Activated CD8-positive, alpha-beta memory T cell treated with anti-CD3 and anti-CD28 coated beads, Interleukin-2, amount 50 U/mL, for 1 hour (primary cell): ENCODE measurements around the gene POFUT2.
"Not testable (repeated sequence)": the region's sequence is repeated elsewhere in the genome, so short reads cannot be mapped to it uniquely, and the experiment has no call there.

ENCODE experiments used
- DNase-seq: peaks from one replicate; pipeline ENCODE4 v3.0.0-alpha.2; 2020; ENCODE audit errors: extremely low read depth

The POFUT2 gene

DNA sequence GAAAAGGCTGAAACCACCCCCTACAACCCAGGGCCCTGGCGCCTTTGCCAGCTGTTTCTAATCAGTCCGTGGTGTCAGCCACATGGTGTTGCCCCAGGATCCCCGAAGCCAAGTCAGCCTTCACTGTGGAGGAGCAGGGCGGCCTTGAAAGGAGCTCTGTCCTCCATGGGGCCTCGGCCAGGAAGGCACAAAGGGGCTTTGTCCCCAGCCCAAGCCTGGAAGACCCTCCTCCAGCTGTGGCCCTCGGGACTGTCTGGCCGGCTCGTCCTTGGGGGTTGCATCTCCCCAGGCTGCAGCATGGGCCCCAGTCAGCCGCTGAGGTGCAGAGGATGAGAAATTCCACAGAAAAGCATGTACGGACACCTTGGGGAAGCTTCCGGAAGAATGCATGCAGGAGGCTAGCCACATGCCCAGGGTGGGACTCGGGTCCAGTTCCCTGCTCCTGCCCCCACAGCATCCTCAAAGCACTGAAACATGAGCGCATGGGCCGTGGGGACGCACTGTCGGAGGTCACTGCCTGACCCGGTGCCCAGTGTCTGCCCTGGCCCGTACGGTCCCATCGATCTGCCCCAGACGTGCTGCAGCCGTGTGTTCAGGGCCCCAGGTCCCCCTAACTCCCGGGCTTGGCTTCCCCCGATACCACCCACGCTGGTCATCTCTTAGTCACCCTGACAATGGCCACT, 38.6 kb upstream of the POFUT2 start:
- DNase-seq = no peak

- DNase-seq = no peak
Observed at GRCh38 chr21:45325206-45326168, 37.8 kb upstream of the POFUT2 start.

DNA sequence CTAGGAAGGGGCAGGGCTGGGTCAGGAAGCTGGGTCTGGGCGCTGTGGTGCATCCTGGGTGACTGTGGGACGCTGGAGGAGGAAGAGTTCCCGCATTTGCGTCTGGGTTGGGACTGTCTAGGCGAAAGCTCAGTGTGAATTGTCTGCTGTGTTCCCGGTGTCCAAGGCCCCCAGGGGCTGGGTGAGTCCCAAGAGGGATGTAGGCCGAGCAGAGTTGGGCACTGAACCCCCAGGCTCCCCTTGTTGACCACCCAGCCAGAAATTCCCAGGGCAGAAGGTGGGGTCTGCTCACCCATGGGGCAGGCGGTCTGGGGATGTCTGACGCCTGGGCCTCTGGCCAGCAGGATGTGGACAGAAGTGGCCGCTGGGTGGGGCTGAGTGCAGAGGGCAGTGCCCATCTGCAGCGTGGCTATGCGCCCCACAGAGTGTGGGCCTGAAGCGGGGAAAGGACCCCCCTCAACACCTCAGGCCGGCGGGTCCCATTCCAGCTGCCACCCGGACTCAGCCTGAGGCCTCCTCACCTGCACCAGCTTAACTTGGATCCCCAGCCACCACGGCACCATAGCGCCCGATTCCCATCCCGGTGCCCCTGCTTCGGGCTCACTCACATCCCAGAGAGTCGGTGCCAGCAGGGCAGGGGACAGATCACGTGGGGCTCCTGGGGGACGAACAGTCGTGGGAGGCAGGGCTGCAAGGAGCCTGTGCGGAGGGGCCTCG, 37.0 kb upstream of the POFUT2 start:
- DNase-seq = no peak

DNA sequence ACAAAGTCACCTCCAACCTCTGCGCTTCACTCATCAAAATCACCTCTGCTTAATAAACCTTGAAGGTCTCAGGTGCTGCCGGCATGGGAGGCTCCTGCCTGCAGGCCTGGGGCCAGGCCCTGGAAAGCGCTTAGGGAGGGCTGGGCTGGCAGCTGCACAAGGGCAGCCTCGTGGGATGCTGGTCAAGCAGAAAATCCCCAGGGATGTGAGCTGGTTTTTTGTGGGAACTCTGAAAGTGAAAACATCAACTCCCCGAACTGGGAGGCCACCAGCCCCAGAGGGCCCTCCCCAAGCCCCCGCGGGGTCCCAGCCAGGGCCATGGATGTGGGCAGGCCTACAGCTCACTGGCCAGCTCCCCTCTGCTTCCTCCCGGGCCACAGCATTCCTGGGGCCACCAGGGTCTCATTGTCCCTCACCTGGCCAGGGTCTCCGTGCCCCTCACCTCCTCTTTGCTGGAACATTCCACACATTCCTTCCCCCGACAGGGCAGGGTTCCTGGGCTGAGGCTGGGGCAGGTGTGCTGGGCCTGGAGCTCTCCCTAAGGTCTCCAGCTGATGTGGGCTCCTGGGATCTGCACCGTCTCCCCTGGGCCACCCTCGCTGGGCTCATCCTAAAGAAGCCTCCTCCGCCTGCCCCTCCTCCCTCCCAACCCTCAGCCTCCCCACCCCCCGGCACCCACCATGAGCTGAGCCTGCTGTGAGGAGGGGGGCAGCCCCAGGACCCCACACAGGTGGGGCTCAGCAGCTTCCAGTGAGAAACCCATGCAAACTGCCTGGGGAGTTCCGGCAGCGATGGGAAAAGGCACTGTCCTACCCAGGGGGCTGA, 36.0 kb upstream of the POFUT2 start:
- DNase-seq = no peak

DNA sequence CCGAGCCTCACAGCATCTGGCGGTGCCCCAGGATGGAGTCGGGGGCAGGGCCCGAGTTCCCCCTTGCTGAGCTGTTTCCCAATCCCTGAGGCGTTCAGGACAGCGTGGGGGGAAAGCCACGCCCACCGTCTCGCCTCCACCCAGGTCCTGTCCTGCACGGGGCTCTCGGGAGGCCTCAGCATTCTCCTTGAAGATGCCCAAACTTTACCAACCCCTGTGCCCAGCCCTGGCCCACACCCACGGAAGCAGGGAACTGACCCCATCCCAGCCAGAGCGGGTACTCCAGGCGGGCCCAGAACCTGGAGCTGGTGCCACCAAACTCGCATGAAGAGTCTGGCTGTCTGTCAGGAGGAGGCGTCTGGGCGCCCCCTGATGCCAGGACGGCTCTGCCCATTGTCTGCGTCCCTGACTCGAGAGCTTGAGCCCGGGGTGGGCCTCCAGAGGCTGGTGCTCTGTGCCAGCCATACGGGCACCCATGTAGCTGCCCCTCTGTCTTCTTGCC, 35.3 kb upstream of the POFUT2 start:
- no peak for DNase-seq

- no peak for DNase-seq
Observed at GRCh38 chr21:45322231-45322959, 34.7 kb upstream of the POFUT2 start.

GRCh38 chr21:45320261-45321025, 32.7 kb upstream of the POFUT2 start:
- DNase-seq = no peak

- DNase-seq = no peak
Observed at GRCh38 chr21:45319461-45320211, 31.9 kb upstream of the POFUT2 start.

- DNase-seq = no peak
Observed at GRCh38 chr21:45318556-45319404, 31.1 kb upstream of the POFUT2 start.

DNA sequence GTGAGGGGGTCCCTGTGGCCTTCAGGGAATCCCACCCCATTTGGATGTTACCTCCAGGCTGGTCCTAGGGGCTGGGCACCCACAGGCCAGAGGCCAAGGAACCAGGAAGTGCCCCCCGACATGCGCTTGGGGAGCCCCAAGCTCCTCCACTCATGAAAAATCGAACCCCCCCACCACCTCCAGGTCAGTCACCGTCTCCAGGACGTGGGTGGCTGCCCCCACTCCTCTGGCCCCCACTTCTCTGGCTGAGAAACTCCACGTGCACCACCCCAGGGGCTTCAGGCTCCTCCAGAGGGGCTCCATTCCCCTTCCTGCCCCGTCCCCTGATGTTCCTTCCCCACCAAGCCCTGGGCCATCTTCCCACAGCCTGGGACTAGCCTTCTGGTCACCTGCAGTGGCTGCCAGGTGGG, 30.5 kb upstream of the POFUT2 start:
- no peak for DNase-seq

DNA sequence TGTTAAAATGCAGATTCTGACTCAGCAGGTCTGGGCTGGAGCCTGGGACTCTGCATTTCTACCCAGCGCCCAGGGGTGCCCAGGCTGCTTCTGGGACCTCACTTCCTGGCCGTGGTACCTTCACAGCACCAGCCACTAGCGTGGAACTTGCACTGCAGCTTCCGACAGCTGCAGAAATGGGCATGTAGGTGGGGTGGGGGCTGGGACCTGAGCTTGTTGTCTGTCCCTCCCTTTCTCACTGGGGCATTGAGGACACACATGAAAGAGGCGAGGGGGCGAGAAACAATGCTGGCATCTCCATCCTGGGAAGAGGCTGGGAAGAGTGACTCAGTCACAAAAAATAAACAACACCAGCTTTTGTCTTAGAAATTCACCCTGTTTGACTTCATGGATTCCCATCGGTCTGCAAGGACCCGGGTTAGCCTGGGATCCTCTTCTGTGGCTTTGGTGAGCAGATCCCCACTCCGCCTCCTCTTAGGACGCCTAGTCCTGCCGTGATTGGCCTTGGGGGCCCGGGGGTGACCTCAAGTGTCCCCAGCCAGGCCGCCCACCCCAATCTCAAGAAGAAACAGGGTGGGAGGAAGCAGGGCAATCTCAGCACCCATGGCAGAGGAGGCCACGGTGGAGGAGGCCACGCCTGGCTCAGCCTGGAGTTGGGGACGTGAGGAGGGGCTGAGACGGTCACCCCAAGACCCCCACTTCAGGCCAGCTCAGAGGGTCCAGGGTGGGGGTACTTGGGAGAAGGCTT, 29.9 kb upstream of the POFUT2 start:
- DNase-seq = no peak

GRCh38 chr21:45316871-45317397, 29.2 kb upstream of the POFUT2 start:
- no peak for DNase-seq

DNA sequence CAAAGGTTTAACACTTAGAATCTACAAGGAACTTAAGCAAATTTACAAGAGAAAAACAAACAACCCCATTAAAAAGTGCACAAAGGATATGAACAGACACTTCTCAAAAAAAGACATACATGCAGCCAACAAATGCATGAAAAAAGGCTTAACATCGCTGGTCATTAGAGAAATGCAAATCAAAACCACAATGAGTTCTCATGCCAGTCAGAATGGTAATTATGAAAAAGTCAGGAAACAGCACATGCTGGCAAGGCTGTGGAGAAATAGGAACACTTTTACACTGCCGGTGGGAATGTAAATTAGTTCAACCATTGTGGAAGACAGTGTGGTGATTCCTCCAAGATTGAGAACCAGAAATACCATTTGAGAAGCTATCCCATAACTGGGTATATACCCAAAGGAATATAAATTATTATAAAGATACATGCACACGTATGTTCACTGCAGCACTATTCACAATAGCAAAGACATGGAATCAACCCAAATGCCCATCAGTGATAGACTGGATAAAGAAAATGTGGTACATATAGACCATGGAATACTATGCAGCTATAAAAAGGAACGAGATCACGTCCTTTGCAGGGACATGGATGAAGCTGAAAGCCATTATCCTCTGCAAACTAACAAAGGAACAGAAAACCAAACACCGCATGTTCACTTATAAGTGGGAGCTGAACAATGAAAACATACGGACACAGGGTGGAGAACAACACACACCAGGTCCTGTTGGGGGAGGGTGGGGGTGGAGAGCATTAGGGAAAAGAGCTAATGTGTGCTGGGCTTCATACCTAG, 28.2 kb upstream of the POFUT2 start:
- not testable (repeated sequence) for DNase-seq

- no peak for DNase-seq
Observed at GRCh38 chr21:45313682-45314081, 26.0 kb upstream of the POFUT2 start.

- no peak for DNase-seq
Observed at GRCh38 chr21:45313015-45313414, 25.3 kb upstream of the POFUT2 start.

- no peak for DNase-seq
Observed at GRCh38 chr21:45312296-45312695, 24.6 kb upstream of the POFUT2 start.
